Measurements from ENCODE around the gene RNU6-7.

DNA sequence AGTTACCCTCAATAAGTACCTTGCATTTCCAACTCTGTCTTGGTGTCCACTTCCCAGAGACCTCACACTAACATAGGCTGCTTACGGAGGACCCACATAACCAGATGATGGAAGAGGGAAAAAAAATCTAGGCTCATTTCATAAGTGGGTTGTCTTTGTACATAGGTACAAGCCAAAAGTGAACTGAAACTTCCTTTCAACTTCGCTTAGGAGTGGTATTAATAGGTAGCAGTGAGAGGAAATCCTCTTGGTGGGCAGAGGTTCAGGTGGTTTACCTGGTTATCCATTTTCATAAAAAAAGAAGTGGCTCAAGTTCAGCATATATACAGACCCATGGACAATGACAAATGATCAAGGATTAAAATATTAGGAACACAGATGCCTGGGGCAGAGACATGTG, 35.8 kb upstream of the RNU6-7 start:
- TF ChIP-seq, protein P1, sequence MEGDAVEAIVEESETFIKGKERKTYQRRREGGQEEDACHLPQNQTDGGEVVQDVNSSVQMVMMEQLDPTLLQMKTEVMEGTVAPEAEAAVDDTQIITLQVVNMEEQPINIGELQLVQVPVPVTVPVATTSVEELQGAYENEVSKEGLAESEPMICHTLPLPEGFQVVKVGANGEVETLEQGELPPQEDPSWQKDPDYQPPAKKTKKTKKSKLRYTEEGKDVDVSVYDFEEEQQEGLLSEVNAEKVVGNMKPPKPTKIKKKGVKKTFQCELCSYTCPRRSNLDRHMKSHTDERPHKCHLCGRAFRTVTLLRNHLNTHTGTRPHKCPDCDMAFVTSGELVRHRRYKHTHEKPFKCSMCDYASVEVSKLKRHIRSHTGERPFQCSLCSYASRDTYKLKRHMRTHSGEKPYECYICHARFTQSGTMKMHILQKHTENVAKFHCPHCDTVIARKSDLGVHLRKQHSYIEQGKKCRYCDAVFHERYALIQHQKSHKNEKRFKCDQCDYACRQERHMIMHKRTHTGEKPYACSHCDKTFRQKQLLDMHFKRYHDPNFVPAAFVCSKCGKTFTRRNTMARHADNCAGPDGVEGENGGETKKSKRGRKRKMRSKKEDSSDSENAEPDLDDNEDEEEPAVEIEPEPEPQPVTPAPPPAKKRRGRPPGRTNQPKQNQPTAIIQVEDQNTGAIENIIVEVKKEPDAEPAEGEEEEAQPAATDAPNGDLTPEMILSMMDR (IDR thresholded peaks at IDR 0.05) = no peak
- TF ChIP-seq POLR2A (IDR thresholded peaks at IDR 0.05) = no peak

Data from heart left ventricle (tissue), 13 donors.